Hepatocyte (in vitro differentiated cells): Measurements from ENCODE around the gene MAST4.

Experiments
- CTCF ChIP-seq: fragments of 200-600 bp; sonication (generic); IDR thresholded peaks from 2 replicates; pipeline ENCODE4 v1.5.1; 2016; ENCODE audit warnings: antibody characterized with exemption, mild to moderate bottlenecking; ENCODE audit not compliant: poor library complexity
- EZH2 ChIP-seq: fragments of 200-600 bp; sonication (generic); IDR thresholded peaks from 2 replicates; pipeline ENCODE4 v1.6.1; 2016; ENCODE audit warnings: antibody characterized with exemption, mild to moderate bottlenecking, borderline replicate concordance
- EZH2phosphoT487 ChIP-seq: fragments of 200-600 bp; sonication (generic); IDR thresholded peaks from one replicate; pipeline ENCODE4 v1.6.1; 2018; ENCODE audit warnings: antibody characterized with exemption, mild to moderate bottlenecking, low read depth, moderate library complexity; ENCODE audit not compliant: unreplicated experiment, severe bottlenecking

GRCh38 chr5:67050125-67050524 is 453.9 kb downstream of the MAST4 start:
- TF ChIP-seq CTCF (no peak), EZH2 (no peak), EZH2phosphoT487 (no peak)
